Tibial nerve (tissue), 4 donors: ENCODE data around the gene MNS1. TPM values are rescaled to one million over a fixed set of nuclear protein-coding genes. Genes with fewer than 3 reads are reported as not detected.
"Not testable (repeated sequence)": the region's sequence is repeated elsewhere in the genome, so short reads cannot be mapped to it uniquely, and the experiment has no call there.

Experiments
- DNase-seq, 2 donors: peaks; one replicate each; pipeline ENCODE4 v3.0.0-alpha.2; 2019; ENCODE audit warnings: low spot score in 2 of 2
- H3K27ac ChIP-seq, 4 donors: fragments of 200-600 bp; sonication (generic) in 3 of 4; one replicate each; pipeline ENCODE4 v1.5.1; 2017 to 2019; ENCODE audit warnings: mild to moderate bottlenecking in 1 of 4
- H3K27me3 ChIP-seq, 2 donors: fragments of 200-600 bp; sonication (generic) in 1 of 2; one replicate each; pipeline versions ENCODE4 v1.5.1 to v1.6.0; 2017 to 2019
- H3K36me3 ChIP-seq, 3 donors: fragments of 200-600 bp; sonication (generic); one replicate each; pipeline ENCODE4 v1.5.1; 2018 to 2019
- H3K4me1 ChIP-seq, 4 donors: fragments of 200-600 bp; sonication (generic) in 3 of 4; one replicate each; pipeline ENCODE4 v1.5.1; 2017 to 2019
- H3K4me3 ChIP-seq, 4 donors: fragments of 200-600 bp; sonication (generic) in 3 of 4; one replicate each; pipeline ENCODE4 v1.5.1; 2017 to 2019; ENCODE audit warnings: mild to moderate bottlenecking in 1 of 4, moderate library complexity in 1 of 4
- H3K9me3 ChIP-seq, 4 donors: fragments of 200-600 bp; sonication (generic) in 3 of 4; one replicate each; pipeline ENCODE4 v1.5.1; 2017 to 2019
- CTCF ChIP-seq, 5 experiments: fragments of 200-600 bp in 3 of 5; fragments of 450-650 bp in 2 of 5; sonication (generic) in 3 of 5; IDR thresholded peaks; one replicate each; pipeline ENCODE4 v1.5.1; 2016 to 2019; ENCODE audit warnings: antibody characterized with exemption in 5 of 5, mild to moderate bottlenecking in 3 of 5, moderate library complexity in 2 of 5
- EP300 ChIP-seq, 2 donors: sonication (generic); formaldehyde crosslinking; IDR thresholded peaks; one replicate each; pipeline ENCODE4 v1.6.1; 2017; ENCODE audit warnings: antibody characterized with exemption in 2 of 2, mild to moderate bottlenecking in 1 of 2
- POLR2A ChIP-seq, 2 donors: fragments of 450-650 bp; IDR thresholded peaks; one replicate each; pipeline ENCODE4 v1.6.1; 2017; ENCODE audit warnings: antibody characterized with exemption in 2 of 2, mild to moderate bottlenecking in 2 of 2, moderate library complexity in 2 of 2
- WGBS, 2 donors: methylation state at CpG; one replicate each; pipeline ENCODE4 v1.1.5; 2018; 5-methylcytosine and 5-hydroxymethylcytosine counted together
- total RNA-seq, 4 donors: library from RNA; depleted of rRNA; stranded (reverse); fragments of >200 nt; gene quantifications; one replicate each; pipeline ENCODE4 v1.1.0, GENCODE V29; 2016

MNS1 gene
- total RNA-seq, 4 donors from 2014 or later, result 1.4 to 4.6 (median 2.1) TPM

GRCh38 chr15:56432304-56432703 is 32.6 kb downstream of the MNS1 start:
- no peak for DNase-seq
- no peaks in the 10 kb centered on the region for H3K27me3 ChIP-seq
- 91 to 95% methylated on average over 5 of the region's 5 CpGs for WGBS, 2 donors
- no peak overlapping the region for H3K4me3 ChIP-seq
- no peaks in the 10 kb centered on the region for H3K9me3 ChIP-seq
- H3K4me1 ChIP-seq, result no peaks in the 10 kb centered on the region
- peaks cover 0 to 12% (median 0%) of the 10 kb centered on the region in 3 donors for H3K36me3 ChIP-seq
- H3K27ac ChIP-seq, result no peak overlapping the region
- TF ChIP-seq CTCF (IDR thresholded peaks at IDR 0.05) (no peak), EP300 (IDR thresholded peaks at IDR 0.05) (no peak), POLR2A (IDR thresholded peaks at IDR 0.05) (no peak)

- H3K9me3 ChIP-seq, result peaks cover 0 to 14% (median 0%) of the 10 kb centered on the region in 4 donors
- H3K4me3 ChIP-seq, result no peak overlapping the region
- H3K36me3 ChIP-seq, result peaks cover 0 to 25% (median 0%) of the 10 kb centered on the region in 3 donors
- TF ChIP-seq POLR2A (IDR thresholded peaks at IDR 0.05) (no peak), CTCF (IDR thresholded peaks at IDR 0.05) (peak in 3 of 5 experiments; percentile 28 to 46 (median 34)), EP300 (IDR thresholded peaks at IDR 0.05) (no peak)
- no peaks in the 10 kb centered on the region for H3K27me3 ChIP-seq
- no peak overlapping the region for H3K27ac ChIP-seq
- H3K4me1 ChIP-seq, result no peaks in the 10 kb centered on the region
- DNase-seq, result no peak
- WGBS, 2 donors, result 17 to 31% methylated on average over 2 of the region's 2 CpGs
These were observed 36.0 kb downstream of the MNS1 start for GRCh38 chr15:56428821-56429458.

GRCh38 chr15:56425976-56426375 is 39.0 kb downstream of the MNS1 start:
- peaks cover 0 to 30% (median 0%) of the 10 kb centered on the region in 3 donors for H3K36me3 ChIP-seq
- H3K27me3 ChIP-seq, result no peaks in the 10 kb centered on the region
- no peak overlapping the region for H3K27ac ChIP-seq
- WGBS, 2 donors, result 95 to 100% methylated on average over 1 of the region's 1 CpG
- H3K4me1 ChIP-seq, result no peaks in the 10 kb centered on the region
- TF ChIP-seq CTCF (IDR thresholded peaks at IDR 0.05) (no peak), POLR2A (IDR thresholded peaks at IDR 0.05) (no peak), EP300 (IDR thresholded peaks at IDR 0.05) (no peak)
- no peak for DNase-seq
- H3K4me3 ChIP-seq, result no peak overlapping the region
- peaks cover 0 to 14% (median 0%) of the 10 kb centered on the region in 4 donors for H3K9me3 ChIP-seq

- TF ChIP-seq CTCF (IDR thresholded peaks at IDR 0.05), result no peak
- no peak overlapping the region for H3K27ac ChIP-seq
- H3K9me3 ChIP-seq, result peaks cover 0 to 14% (median 0%) of the 10 kb centered on the region in 4 donors
- no peak overlapping the region for H3K4me3 ChIP-seq
- H3K27me3 ChIP-seq, result no peaks in the 10 kb centered on the region
- DNase-seq, result no peak
- H3K36me3 ChIP-seq, result peaks cover 0 to 25% (median 0%) of the 10 kb centered on the region in 3 donors
- H3K4me1 ChIP-seq, result no peaks in the 10 kb centered on the region
These were observed 39.7 kb downstream of the MNS1 start for GRCh38 chr15:56425276-56425675.

- not testable (repeated sequence) for H3K27me3 ChIP-seq, DNase-seq, H3K27ac ChIP-seq, H3K9me3 ChIP-seq, H3K4me3 ChIP-seq, H3K4me1 ChIP-seq
- H3K36me3 ChIP-seq, result peaks cover 0 to 15% (median 0%) of the 10 kb centered on the region in 3 donors
- WGBS, 2 donors, result 93% methylated on average over 1 of the region's 1 CpG
These were observed 51.7 kb downstream of the MNS1 start for GRCh38 chr15:56413114-56413733.
